Cortex of kidney (tissue), 1 donor: ENCODE measurements around the gene KIF20B.

ENCODE experiments used
- DNase-seq: peaks from one replicate; lab custom pipeline; 2025; lab: John Stamatoyannopoulos, UW

The KIF20B gene

GRCh38 chr10:89701242-89702120 is at the start of gene KIF20B:
KIF20B (plus strand) TSS chr10:89701590; CDS start chr10:89705295, 3,705 bp downstream.
- DNase-seq, result peak; percentile 88

- DNase-seq, result no peak
These were observed 49.3 kb upstream of the KIF20B start for GRCh38 chr10:89651916-89652573.

DNA sequence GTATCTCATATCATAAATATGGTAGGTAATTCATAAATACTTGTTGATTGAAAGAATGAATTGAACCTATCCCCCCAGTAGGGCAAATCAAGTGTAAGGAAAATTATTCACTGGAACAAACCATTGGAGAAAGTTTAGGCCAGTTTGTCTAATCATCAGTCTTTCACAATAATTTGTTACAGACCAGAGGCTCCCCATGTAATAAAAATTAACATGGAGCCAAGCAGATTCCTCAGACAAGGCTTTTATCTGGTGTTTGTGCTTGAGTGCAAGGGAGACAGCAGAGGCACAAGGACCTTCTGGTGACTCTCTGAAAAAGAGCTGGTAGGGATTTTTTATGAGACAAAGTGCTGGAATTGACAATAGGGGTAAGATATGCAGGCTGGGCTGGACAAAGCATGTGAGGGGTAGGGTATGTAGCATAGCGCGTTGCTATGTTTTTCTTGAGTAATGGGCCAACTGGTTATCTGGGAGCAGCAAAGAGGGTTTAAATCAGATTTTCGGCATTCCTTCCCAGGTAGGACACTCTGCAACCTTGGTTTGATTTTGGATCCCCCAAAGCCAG is 48.5 kb upstream of the KIF20B start:
- DNase-seq, result no peak

GRCh38 chr10:89653410-89653869 is 48.0 kb upstream of the KIF20B start:
- DNase-seq, result no peak

DNA sequence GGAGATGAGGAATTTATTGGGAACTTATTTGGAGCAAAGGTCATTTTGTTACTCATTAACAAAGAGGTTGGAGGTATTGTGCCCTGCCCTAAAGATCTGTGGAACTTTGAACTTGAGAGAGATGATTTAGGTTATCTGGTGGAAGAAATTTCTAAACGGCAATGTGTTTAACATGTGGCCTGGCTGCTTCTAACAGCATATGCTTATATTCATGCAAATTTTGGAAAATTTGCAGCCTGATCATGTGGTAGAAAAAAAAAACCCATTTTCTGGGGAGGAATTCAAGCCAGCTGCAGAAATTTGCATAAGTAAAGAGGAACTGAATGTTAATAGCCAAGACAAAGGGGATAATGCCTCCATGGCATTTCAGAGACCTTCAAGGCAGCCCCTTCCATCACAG is 45.7 kb upstream of the KIF20B start:
- no peak for DNase-seq

DNA sequence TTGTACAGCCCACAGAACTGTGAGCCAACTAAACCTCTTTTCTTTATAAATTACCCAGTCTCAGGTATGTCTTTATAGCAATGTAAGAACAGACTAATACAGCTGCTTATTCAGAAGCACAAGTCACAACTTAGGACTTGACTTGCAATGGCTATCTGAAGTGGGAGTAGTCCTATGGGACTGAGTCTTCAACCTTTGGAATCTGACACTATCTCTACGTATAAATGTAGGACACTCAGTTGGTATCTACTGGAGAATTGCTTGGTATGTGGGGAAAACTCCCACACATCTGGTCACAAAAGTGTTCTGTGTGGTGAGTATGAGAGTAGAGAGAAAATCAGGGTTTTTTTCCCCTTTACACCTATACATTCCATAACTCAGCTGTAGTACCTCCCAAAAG is 44.1 kb upstream of the KIF20B start:
- DNase-seq, result no peak

DNA sequence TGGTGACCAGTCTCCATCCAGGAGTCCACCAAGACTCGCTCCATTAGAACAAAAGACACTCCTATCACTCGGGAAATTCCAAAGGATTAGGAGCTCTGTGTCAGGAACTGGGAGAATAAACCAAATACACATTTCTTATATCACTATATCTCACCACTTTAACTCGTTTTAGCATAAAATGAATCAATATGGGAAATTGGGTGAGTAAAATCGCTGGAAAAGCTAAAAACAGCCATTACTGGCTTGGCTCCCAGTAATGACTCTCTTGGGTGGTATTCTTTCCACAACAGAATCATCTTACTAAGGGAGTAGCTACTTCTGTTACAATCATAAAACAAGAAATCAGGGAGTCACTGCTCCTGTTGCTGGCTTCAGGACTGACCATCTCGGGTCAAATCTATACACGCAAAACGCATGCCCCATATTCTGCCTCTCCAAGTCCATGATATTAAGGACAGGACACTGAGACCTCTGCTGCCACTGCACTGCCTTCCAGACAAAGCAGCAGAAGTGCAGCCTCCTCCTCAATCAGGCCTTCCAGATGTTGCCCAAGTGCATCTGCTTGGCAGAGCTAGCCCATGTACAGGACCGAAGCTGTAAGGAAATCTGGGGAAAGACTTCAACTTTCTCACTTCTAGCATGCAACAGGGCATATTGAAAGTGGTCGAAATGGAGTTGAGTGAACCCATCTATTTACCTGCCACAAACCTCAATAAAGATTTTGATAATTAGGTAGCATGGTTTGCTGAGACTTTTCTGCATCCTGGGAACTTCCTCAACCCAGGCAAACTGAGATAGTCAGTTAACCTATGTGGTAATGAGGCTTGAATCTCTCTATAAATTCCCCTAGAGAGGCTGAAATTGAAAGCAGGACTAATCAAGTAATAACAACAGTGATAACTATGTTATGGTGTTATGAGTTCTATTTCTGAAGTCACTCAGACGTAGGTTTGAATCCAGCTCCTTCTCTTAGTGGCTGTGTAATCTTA is 42.0 kb upstream of the KIF20B start:
- no peak for DNase-seq

GRCh38 chr10:89662596-89662995 is 38.8 kb upstream of the KIF20B start:
- DNase-seq, result no peak

- no peak for DNase-seq
These were observed 38.2 kb upstream of the KIF20B start for GRCh38 chr10:89663144-89663543.

- DNase-seq, result no peak
These were observed 37.2 kb upstream of the KIF20B start for GRCh38 chr10:89664203-89664602.

- no peak for DNase-seq
These were observed 36.1 kb upstream of the KIF20B start for GRCh38 chr10:89665302-89665701.

DNA sequence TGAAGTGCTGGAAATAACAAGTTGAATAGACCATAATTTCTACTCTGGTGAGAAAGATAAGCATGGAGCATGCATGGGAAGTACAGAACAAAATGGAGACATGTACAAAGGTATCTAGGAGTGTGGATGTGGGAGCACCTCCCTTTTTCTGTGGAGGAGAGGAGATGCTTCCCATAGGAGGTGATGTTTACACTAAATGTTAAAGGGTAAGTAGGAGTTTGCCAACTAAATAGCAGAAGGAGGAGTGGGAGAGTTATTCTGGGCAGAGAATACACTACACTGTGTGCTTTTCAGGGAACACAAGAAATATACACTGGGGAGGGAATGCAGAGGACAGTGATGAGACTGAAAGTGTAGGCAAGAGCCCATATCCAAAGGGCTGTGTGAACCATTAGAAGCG is 35.3 kb upstream of the KIF20B start:
- no peak for DNase-seq

DNA sequence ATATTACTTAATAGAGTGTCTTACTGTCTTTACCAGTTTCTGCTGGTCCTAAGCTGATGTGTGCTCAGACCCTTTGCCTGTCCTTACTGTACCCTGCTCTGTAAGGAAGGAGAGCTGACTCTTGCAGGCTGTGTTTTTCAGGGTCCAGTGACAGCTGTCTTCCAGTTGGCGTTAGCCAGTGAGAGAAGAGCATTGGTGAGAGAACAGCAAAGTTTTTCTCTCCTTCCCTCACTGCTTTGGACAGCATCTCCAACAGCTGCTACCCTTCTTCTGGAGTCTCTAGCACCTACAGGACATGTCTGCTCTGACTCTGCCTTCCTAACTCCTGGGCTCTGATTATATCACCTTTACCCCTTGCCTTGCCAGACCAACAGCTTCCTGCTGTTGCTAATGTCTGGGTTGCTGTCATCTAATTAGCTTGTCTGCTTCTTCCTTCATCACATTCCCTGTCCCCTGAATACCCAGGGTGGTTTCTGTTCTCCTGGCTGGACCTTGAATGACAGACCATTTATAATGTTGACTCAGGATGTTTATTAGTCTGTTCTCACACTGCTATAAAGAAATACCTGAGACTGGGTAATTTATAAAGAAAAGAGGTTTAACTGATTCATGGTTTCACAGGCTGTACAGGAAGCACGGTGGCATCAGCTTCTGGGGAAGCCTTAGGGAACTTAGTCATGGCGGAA is 32.9 kb upstream of the KIF20B start:
- DNase-seq, result no peak

- DNase-seq, result no peak
These were observed 31.4 kb upstream of the KIF20B start for GRCh38 chr10:89669985-89670384.

DNA sequence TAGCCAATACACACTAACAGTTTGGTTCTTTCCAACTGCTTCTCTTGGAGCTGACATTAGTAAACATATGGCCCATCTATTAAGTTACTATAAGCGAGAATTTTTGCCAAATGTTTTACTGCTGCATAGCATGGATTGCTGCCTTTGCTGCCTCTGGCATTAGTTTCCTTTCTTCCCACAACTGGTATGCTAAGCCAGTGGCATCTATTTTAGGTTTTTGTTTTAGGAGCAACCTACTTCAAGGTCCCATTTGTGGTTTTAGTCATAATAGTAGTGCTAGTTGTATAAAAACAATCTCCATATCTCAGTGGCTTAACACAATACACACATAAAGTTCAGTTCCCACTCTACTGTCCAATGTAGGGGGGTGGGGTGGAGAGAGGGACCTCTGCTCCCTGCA is 30.5 kb upstream of the KIF20B start:
- no peak for DNase-seq

DNA sequence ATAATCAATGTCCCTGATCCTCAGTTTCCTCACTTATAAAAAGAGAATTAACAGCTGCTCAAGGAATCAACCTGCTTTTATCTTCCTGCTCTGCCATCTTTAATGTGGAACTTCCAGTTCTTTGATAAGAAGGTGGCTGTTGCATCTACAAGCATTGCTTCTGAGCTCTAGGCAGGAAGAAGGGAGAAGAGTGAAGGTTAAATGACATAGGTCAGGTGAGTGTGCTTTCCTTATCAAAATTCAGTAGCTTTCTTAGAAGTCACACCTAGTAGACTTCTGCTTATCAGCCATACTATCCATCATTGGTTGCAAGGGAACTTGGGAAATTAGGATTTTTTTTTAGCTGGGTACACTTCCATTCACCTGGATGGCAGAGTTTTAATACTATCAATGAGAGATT is 24.0 kb upstream of the KIF20B start:
- DNase-seq, result no peak

- DNase-seq, result no peak
These were observed 21.4 kb upstream of the KIF20B start for GRCh38 chr10:89679986-89680385.

DNA sequence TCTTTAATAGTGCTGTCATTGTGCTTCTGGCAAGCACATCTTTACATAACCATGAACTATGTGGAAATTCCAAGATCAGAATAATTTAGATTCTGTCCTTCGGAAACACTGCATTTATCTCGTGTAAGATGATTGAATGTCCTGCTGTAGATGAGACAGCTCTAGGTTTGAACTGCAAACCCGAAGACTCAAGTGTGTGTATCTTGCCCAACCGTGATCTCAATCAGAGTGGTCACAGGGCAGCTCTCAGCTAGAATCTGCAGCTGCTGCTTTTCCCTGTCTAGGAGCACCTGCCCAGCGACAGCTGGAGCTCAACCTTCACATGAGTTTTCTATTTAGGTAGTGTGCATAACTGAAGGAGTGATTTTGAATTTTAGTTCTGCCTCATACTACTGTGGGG is 17.5 kb upstream of the KIF20B start:
- no peak for DNase-seq

GRCh38 chr10:89684604-89685003 is 16.8 kb upstream of the KIF20B start:
- no peak for DNase-seq

- DNase-seq, result no peak
These were observed 15.5 kb upstream of the KIF20B start for GRCh38 chr10:89685936-89686335.

- no peak for DNase-seq
These were observed 11.4 kb upstream of the KIF20B start for GRCh38 chr10:89690027-89690426.
